Endodermal cell (in vitro differentiated cells): ENCODE results near the gene ALPK1. TPM values are rescaled to one million over a fixed set of nuclear protein-coding genes. Genes with fewer than 3 reads are reported as not detected.

ENCODE experiments used
- DNase-seq: peaks from one replicate; pipeline ENCODE4 v3.0.0-alpha.2; 2017
- H3K27ac ChIP-seq: 2 replicates; pipeline ENCODE4 v1.5.1; 2013; ENCODE audit warnings: mild to moderate bottlenecking, low read depth, low read length, moderate library complexity
- H3K27me3 ChIP-seq: 2 replicates; pipeline ENCODE4 v1.6.1; 2013; ENCODE audit warnings: mild to moderate bottlenecking, low read length, moderate library complexity; ENCODE audit not compliant: insufficient read depth, control insufficient read depth, poor library complexity, severe bottlenecking
- H3K36me3 ChIP-seq: 2 replicates; pipeline ENCODE4 v1.7.0; 2013; ENCODE audit warnings: mild to moderate bottlenecking, low read length, moderate library complexity; ENCODE audit not compliant: control insufficient read depth, insufficient read depth
- H3K4me1 ChIP-seq: one replicate; pipeline ENCODE4 v1.7.0; 2013; ENCODE audit warnings: low read length; ENCODE audit not compliant: control insufficient read depth, insufficient read depth
- H3K4me3 ChIP-seq: 2 replicates; pipeline ENCODE4 v1.5.1; 2013; ENCODE audit warnings: mild to moderate bottlenecking, low read length, moderate library complexity
- H3K9ac ChIP-seq: 2 replicates; pipeline ENCODE4 v1.6.1; 2013; ENCODE audit warnings: mild to moderate bottlenecking, low read length, moderate library complexity; ENCODE audit not compliant: poor library complexity, severe bottlenecking; ENCODE audit errors: extremely low read depth
- H3K9me3 ChIP-seq: 2 replicates; pipeline ENCODE4 v1.6.1; 2013; ENCODE audit warnings: mild to moderate bottlenecking, low read length, moderate library complexity; ENCODE audit not compliant: control insufficient read depth
- H3K27ac Mint-ChIP-seq: 2 replicates; pipeline ENCODE4 v1.8.0; 2020; ENCODE audit warnings: mixed read lengths
- H3K27me3 Mint-ChIP-seq: 2 replicates; pipeline ENCODE4 v1.8.0; 2021; ENCODE audit warnings: mild to moderate bottlenecking, mixed read lengths; ENCODE audit not compliant: insufficient read depth
- H3K36me3 Mint-ChIP-seq: 2 replicates; pipeline ENCODE4 v1.8.0; 2020; ENCODE audit warnings: low read depth, mixed read lengths
- H3K4me1 Mint-ChIP-seq: 2 replicates; pipeline ENCODE4 v1.8.0; 2020; ENCODE audit warnings: mixed read lengths
- H3K4me3 Mint-ChIP-seq: 2 replicates; pipeline ENCODE4 v1.8.0; 2020; ENCODE audit warnings: mild to moderate bottlenecking, moderate library complexity, mixed read lengths
- H3K9me3 Mint-ChIP-seq: 2 replicates; pipeline ENCODE4 v1.8.0; 2020; ENCODE audit warnings: mild to moderate bottlenecking, mixed read lengths
- CTCF ChIP-seq: fragments of 200-600 bp; sonication (generic); conservative IDR thresholded peaks from 2 replicates; pipeline ENCODE4 v1.5.0; 2021; ENCODE audit warnings: antibody characterized with exemption, mild to moderate bottlenecking
- WGBS, 2 experiments: methylation state at CpG; one replicate each; pipeline versions ENCODE4 v1.1.5 to v1.1.7; 2013; ENCODE audit warnings: missing lambda C conversion rate in 2 of 2, mixed read lengths in 1 of 2; ENCODE audit not compliant: insufficient coverage in 1 of 2, insufficient read length in 1 of 2; 5-methylcytosine and 5-hydroxymethylcytosine counted together
- total RNA-seq, 2 donors: library from RNA; stranded (reverse); fragmentation: NEBNext Ultra II Directional in 1 of 2; extraction: Animal tissue kit (Norgen Biotek cat#: 25700) in 1 of 2; gene quantifications; 2 replicates in 1 of 2; 3 replicates in 1 of 2; pipeline ENCODE4 v1.2.1, GENCODE V29; 2021

ALPK1 gene
- total RNA-seq, 2 donors from 2014 or later: 0.24 to 0.44 TPM

- 54 to 62% methylated on average over 8 to 11 of the region's 11 CpGs for WGBS, 2 experiments
- Histone ChIP-seq H3K4me1 (no peaks in the 10 kb centered on the region), H3K9ac (no peak overlapping the region), H3K27ac (peak overlapping the region; percentile 68), H3K9me3 (no peaks in the 10 kb centered on the region), H3K27me3 (no peaks in the 10 kb centered on the region), H3K36me3 (no peaks in the 10 kb centered on the region), H3K4me3 (no peak overlapping the region)
- peaks cover 20% of the 10 kb centered on the region for H3K27me3 Mint-ChIP-seq
- H3K27ac Mint-ChIP-seq: no peak overlapping the region
- no peaks in the 10 kb centered on the region for H3K9me3 Mint-ChIP-seq
- H3K4me1 Mint-ChIP-seq: no peaks in the 10 kb centered on the region
- no peak overlapping the region for H3K4me3 Mint-ChIP-seq
- DNase-seq: no peak
- no peak for TF ChIP-seq CTCF
- no peaks in the 10 kb centered on the region for H3K36me3 Mint-ChIP-seq
These were observed 106.2 kb downstream of the ALPK1 start for GRCh38 chr4:112403101-112403945.

GRCh38 chr4:112410364-112410763 lies 113.2 kb downstream of the ALPK1 start:
- H3K36me3 Mint-ChIP-seq: no peaks in the 10 kb centered on the region
- 94 to 100% methylated on average over 1 to 2 of the region's 2 CpGs for WGBS, 2 experiments
- no peak for TF ChIP-seq CTCF

GRCh38 chr4:112410804-112411203 lies 113.6 kb downstream of the ALPK1 start:
- no peaks in the 10 kb centered on the region for H3K4me1 ChIP-seq
- no peaks in the 10 kb centered on the region for H3K27me3 ChIP-seq
- no peaks in the 10 kb centered on the region for H3K9me3 ChIP-seq
- H3K27ac ChIP-seq: no peak overlapping the region
- Mint-ChIP-seq H3K9me3 (no peaks in the 10 kb centered on the region), H3K36me3 (no peaks in the 10 kb centered on the region), H3K4me1 (peaks cover 3% of the 10 kb centered on the region), H3K4me3 (no peak overlapping the region), H3K27me3 (peaks cover 36% of the 10 kb centered on the region), H3K27ac (no peak overlapping the region)
- H3K4me3 ChIP-seq: no peak overlapping the region
- DNase-seq: no peak
- H3K36me3 ChIP-seq: no peaks in the 10 kb centered on the region
- WGBS, 2 experiments: 93 to 98% methylated on average over 3 to 6 of the region's 7 CpGs
- TF ChIP-seq CTCF: no peak
- H3K9ac ChIP-seq: no peak overlapping the region

More at GRCh38 chr4:112410364-112410763, 113.2 kb downstream of the ALPK1 start:
- H3K9me3 Mint-ChIP-seq: no peaks in the 10 kb centered on the region
- Histone ChIP-seq H3K27ac (no peak overlapping the region), H3K4me1 (no peaks in the 10 kb centered on the region), H3K4me3 (no peak overlapping the region), H3K27me3 (no peaks in the 10 kb centered on the region), H3K36me3 (no peaks in the 10 kb centered on the region), H3K9me3 (no peaks in the 10 kb centered on the region), H3K9ac (no peak overlapping the region)
- DNase-seq: no peak
- H3K27ac Mint-ChIP-seq: no peak overlapping the region
- peaks cover 3% of the 10 kb centered on the region for H3K4me1 Mint-ChIP-seq
- H3K4me3 Mint-ChIP-seq: no peak overlapping the region
- H3K27me3 Mint-ChIP-seq: peaks cover 34% of the 10 kb centered on the region
